Endodermal cell (in vitro differentiated cells): ENCODE results near the gene TBCK. TPM values are rescaled to one million over a fixed set of nuclear protein-coding genes. Genes with fewer than 3 reads are reported as not detected.
"Not testable (repeated sequence)": the region's sequence is repeated elsewhere in the genome, so short reads cannot be mapped to it uniquely, and the experiment has no call there.

ENCODE experiments used
- DNase-seq: peaks from one replicate; pipeline ENCODE4 v3.0.0-alpha.2; 2017
- H3K27ac ChIP-seq: 2 replicates; pipeline ENCODE4 v1.5.1; 2013; ENCODE audit warnings: mild to moderate bottlenecking, low read depth, low read length, moderate library complexity
- H3K27me3 ChIP-seq: 2 replicates; pipeline ENCODE4 v1.6.1; 2013; ENCODE audit warnings: mild to moderate bottlenecking, low read length, moderate library complexity; ENCODE audit not compliant: insufficient read depth, control insufficient read depth, poor library complexity, severe bottlenecking
- H3K36me3 ChIP-seq: 2 replicates; pipeline ENCODE4 v1.7.0; 2013; ENCODE audit warnings: mild to moderate bottlenecking, low read length, moderate library complexity; ENCODE audit not compliant: control insufficient read depth, insufficient read depth
- H3K4me1 ChIP-seq: one replicate; pipeline ENCODE4 v1.7.0; 2013; ENCODE audit warnings: low read length; ENCODE audit not compliant: control insufficient read depth, insufficient read depth
- H3K4me3 ChIP-seq: 2 replicates; pipeline ENCODE4 v1.5.1; 2013; ENCODE audit warnings: mild to moderate bottlenecking, low read length, moderate library complexity
- H3K9ac ChIP-seq: 2 replicates; pipeline ENCODE4 v1.6.1; 2013; ENCODE audit warnings: mild to moderate bottlenecking, low read length, moderate library complexity; ENCODE audit not compliant: poor library complexity, severe bottlenecking; ENCODE audit errors: extremely low read depth
- H3K9me3 ChIP-seq: 2 replicates; pipeline ENCODE4 v1.6.1; 2013; ENCODE audit warnings: mild to moderate bottlenecking, low read length, moderate library complexity; ENCODE audit not compliant: control insufficient read depth
- H3K27ac Mint-ChIP-seq: 2 replicates; pipeline ENCODE4 v1.8.0; 2020; ENCODE audit warnings: mixed read lengths
- H3K27me3 Mint-ChIP-seq: 2 replicates; pipeline ENCODE4 v1.8.0; 2021; ENCODE audit warnings: mild to moderate bottlenecking, mixed read lengths; ENCODE audit not compliant: insufficient read depth
- H3K36me3 Mint-ChIP-seq: 2 replicates; pipeline ENCODE4 v1.8.0; 2020; ENCODE audit warnings: low read depth, mixed read lengths
- H3K4me1 Mint-ChIP-seq: 2 replicates; pipeline ENCODE4 v1.8.0; 2020; ENCODE audit warnings: mixed read lengths
- H3K4me3 Mint-ChIP-seq: 2 replicates; pipeline ENCODE4 v1.8.0; 2020; ENCODE audit warnings: mild to moderate bottlenecking, moderate library complexity, mixed read lengths
- H3K9me3 Mint-ChIP-seq: 2 replicates; pipeline ENCODE4 v1.8.0; 2020; ENCODE audit warnings: mild to moderate bottlenecking, mixed read lengths
- WGBS, 2 experiments: methylation state at CpG; one replicate each; pipeline versions ENCODE4 v1.1.5 to v1.1.7; 2013; ENCODE audit warnings: missing lambda C conversion rate in 2 of 2, mixed read lengths in 1 of 2; ENCODE audit not compliant: insufficient coverage in 1 of 2, insufficient read length in 1 of 2; 5-methylcytosine and 5-hydroxymethylcytosine counted together
- total RNA-seq, 2 donors: library from RNA; stranded (reverse); fragmentation: NEBNext Ultra II Directional in 1 of 2; extraction: Animal tissue kit (Norgen Biotek cat#: 25700) in 1 of 2; gene quantifications; 2 replicates in 1 of 2; 3 replicates in 1 of 2; pipeline ENCODE4 v1.2.1, GENCODE V29; 2021
- TF ChIP-seq, protein P1 (sequence below): fragments of 200-600 bp; sonication (generic); conservative IDR thresholded peaks from 2 replicates; pipeline ENCODE4 v1.5.0; 2021; ENCODE audit warnings: antibody characterized with exemption, mild to moderate bottlenecking

Gene TBCK
- total RNA-seq, 2 donors from 2014 or later, result 48.3 to 52.9 TPM

DNA sequence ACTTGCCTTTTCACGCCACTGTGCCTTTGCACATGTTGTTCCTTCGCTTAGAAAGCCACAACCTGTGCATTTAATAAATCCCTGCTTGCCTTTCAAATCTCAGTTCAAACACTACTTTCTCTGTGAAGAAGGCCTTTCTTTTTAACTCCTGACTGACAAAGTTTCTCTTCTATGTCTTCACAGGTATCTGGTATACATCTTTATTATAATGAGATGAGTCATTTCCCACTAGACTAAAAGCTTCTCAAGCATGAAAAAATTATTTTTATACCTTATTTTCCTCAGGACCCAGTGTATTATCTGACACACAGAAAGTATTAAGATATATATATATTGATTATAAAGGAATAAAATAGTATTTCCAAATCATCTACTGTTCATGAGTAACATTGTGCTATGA is 189.9 kb downstream of the TBCK start:
- TF ChIP-seq, protein P1, sequence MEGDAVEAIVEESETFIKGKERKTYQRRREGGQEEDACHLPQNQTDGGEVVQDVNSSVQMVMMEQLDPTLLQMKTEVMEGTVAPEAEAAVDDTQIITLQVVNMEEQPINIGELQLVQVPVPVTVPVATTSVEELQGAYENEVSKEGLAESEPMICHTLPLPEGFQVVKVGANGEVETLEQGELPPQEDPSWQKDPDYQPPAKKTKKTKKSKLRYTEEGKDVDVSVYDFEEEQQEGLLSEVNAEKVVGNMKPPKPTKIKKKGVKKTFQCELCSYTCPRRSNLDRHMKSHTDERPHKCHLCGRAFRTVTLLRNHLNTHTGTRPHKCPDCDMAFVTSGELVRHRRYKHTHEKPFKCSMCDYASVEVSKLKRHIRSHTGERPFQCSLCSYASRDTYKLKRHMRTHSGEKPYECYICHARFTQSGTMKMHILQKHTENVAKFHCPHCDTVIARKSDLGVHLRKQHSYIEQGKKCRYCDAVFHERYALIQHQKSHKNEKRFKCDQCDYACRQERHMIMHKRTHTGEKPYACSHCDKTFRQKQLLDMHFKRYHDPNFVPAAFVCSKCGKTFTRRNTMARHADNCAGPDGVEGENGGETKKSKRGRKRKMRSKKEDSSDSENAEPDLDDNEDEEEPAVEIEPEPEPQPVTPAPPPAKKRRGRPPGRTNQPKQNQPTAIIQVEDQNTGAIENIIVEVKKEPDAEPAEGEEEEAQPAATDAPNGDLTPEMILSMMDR, result no peak
- no peak overlapping the region for H3K27ac ChIP-seq
- peaks cover 2% of the 10 kb centered on the region for H3K9me3 Mint-ChIP-seq
- DNase-seq, result no peak
- no peaks in the 10 kb centered on the region for H3K4me1 ChIP-seq
- H3K4me3 Mint-ChIP-seq, result no peak overlapping the region
- H3K9ac ChIP-seq, result no peak overlapping the region
- H3K4me3 ChIP-seq, result no peak overlapping the region
- WGBS, 2 experiments, result 96 to 98% methylated on average over 2 of the region's 2 CpGs
- H3K27ac Mint-ChIP-seq, result no peak overlapping the region
- H3K36me3 ChIP-seq, result no peaks in the 10 kb centered on the region
- no peaks in the 10 kb centered on the region for H3K4me1 Mint-ChIP-seq
- peaks cover 7% of the 10 kb centered on the region for H3K36me3 Mint-ChIP-seq
- H3K9me3 ChIP-seq, result no peaks in the 10 kb centered on the region
- no peaks in the 10 kb centered on the region for H3K27me3 ChIP-seq
- H3K27me3 Mint-ChIP-seq, result no peaks in the 10 kb centered on the region

DNA sequence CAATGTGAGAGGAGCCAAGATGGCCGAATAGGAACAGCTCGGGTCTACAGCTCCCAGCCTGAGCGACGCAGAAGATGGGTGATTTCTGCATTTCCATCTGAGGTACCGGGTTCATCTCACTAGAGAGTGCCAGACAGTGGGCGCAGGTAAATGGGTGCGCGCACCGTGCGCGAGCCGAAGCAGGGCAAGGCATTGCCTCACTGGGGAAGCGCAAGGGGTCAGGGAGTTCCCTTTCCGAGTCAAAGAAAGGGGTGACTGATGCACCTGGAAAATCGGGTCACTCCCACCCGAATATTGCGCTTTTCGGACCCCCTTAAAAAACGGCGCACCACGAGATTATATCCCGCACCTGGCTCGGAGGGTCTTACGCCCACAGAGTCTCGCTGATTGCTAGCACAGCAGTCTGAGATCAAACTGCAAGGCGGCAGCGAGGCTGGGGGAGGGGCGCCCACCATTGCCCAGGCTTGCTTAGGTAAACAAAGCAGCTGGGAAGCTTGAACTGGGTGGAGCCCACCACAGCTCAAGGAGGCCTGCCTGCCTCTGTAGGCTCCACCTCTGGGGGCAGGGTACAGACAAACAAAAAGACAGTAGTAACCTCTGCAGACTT is 196.0 kb downstream of the TBCK start:
- not testable (repeated sequence) for DNase-seq, H3K4me1 Mint-ChIP-seq, H3K4me1 ChIP-seq, H3K4me3 Mint-ChIP-seq, H3K27ac Mint-ChIP-seq, H3K4me3 ChIP-seq, H3K27me3 Mint-ChIP-seq, H3K27ac ChIP-seq, H3K27me3 ChIP-seq, H3K9ac ChIP-seq
- peaks cover 22% of the 10 kb centered on the region for H3K9me3 ChIP-seq
- H3K36me3 ChIP-seq, result peaks cover 10% of the 10 kb centered on the region
- WGBS, 2 experiments, result 92 to 96% methylated on average over 9 to 22 of the region's 28 CpGs
- Mint-ChIP-seq H3K9me3 (peaks cover 31% of the 10 kb centered on the region), H3K36me3 (peaks cover 32% of the 10 kb centered on the region)

DNA sequence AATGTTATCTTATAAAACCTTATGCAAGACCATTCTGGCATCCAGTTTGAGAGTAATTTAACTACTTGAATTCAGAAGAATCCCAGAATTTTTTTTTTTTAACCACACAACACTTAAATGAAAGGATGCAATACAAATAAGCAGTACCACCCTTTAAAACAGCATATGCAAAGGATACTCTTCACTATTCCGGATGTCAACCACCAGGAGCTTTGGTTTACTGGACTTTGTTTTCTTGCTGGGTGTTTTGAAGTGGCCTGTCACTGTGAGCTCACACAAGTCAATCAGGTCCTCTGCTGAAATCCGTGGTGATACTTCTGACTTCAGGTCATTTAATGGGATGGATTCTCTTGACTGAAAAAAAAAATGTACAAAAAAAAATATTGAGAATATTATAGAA is 200.0 kb downstream of the TBCK start:
- H3K27ac ChIP-seq, result no peak overlapping the region
- Mint-ChIP-seq H3K27me3 (no peaks in the 10 kb centered on the region), H3K9me3 (peaks cover 69% of the 10 kb centered on the region), H3K4me1 (no peaks in the 10 kb centered on the region), H3K27ac (no peak overlapping the region), H3K4me3 (no peak overlapping the region), H3K36me3 (peaks cover 71% of the 10 kb centered on the region)
- H3K9ac ChIP-seq, result no peak overlapping the region
- TF ChIP-seq, protein P1, result no peak
- H3K27me3 ChIP-seq, result no peaks in the 10 kb centered on the region
- H3K36me3 ChIP-seq, result peaks cover 43% of the 10 kb centered on the region
- H3K4me1 ChIP-seq, result no peaks in the 10 kb centered on the region
- H3K4me3 ChIP-seq, result no peak overlapping the region
- DNase-seq, result no peak
- peaks cover 63% of the 10 kb centered on the region for H3K9me3 ChIP-seq
- 100% methylated on average over 1 to 2 of the region's 2 CpGs for WGBS, 2 experiments

DNA sequence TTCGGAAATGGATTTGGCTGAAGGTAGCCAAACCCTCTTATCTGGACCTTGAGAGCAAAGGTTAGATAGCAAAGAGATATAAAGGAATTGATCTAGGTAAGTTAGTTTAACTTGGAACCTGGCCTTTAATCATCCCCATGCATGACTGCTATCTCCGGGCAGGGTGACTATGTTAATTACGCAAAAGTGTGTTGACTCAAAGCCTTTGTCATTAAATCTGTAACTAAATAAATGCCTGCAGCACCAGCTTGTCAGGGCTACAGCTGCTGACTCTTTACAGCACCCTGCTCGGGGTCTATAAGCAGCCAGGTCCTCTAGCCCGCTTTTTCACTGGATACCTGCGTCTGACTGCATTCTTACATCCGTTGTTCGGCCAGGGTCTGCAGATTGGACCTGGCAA is 201.7 kb downstream of the TBCK start:
- Mint-ChIP-seq H3K4me1 (no peaks in the 10 kb centered on the region), H3K27me3 (no peaks in the 10 kb centered on the region), H3K36me3 (peaks cover 78% of the 10 kb centered on the region), H3K9me3 (peaks cover 77% of the 10 kb centered on the region), H3K27ac (no peak overlapping the region), H3K4me3 (no peak overlapping the region)
- Histone ChIP-seq H3K27me3 (no peaks in the 10 kb centered on the region), H3K4me1 (no peaks in the 10 kb centered on the region), H3K4me3 (peak overlapping the region; percentile 19), H3K36me3 (peaks cover 57% of the 10 kb centered on the region), H3K9ac (no peak overlapping the region), H3K27ac (no peak overlapping the region), H3K9me3 (peaks cover 77% of the 10 kb centered on the region)
- TF ChIP-seq, protein P1, result no peak
- no peak for DNase-seq
- 91 to 92% methylated on average over 8 of the region's 8 CpGs for WGBS, 2 experiments

DNA sequence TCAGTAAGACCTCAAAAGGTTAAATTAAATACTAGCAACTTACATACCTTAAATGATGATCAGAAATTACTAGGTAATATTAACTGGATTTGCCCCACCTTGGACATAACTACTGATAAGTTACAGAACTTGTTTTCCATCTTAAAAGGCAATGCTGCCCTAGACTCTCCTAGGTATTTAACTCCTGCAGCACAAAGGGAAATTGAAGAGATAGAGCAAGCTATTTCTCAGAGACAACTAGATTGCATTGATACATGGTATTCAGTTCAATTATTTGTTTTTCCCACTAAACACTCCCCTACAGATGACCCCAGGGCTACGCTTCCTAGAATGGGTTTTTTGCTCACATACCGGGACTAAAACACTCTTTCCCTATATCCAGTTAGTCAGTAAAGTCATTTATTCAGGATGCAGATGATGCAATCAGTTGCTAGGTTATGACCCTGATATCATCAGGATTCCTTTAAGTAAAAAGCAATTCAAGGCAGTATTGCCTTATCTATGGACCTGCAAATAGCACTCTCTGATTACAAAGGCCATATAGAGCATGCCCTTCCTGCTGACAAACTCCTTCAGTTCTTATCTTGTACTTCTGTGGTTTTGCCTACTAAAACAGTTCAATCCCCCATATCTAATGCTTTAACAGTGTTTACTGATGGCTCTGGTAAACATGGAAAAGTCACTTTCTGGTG is 204.1 kb downstream of the TBCK start:
- not testable (repeated sequence) for H3K27me3 Mint-ChIP-seq, H3K9ac ChIP-seq, H3K4me1 Mint-ChIP-seq, H3K4me3 Mint-ChIP-seq, H3K27me3 ChIP-seq, DNase-seq, H3K4me1 ChIP-seq, H3K27ac Mint-ChIP-seq, H3K27ac ChIP-seq
- Histone ChIP-seq H3K9me3 (peaks cover 79% of the 10 kb centered on the region), H3K36me3 (peaks cover 58% of the 10 kb centered on the region), H3K4me3 (peak overlapping the region; percentile 51)
- 96 to 100% methylated on average over 2 of the region's 2 CpGs for WGBS, 2 experiments
- H3K36me3 Mint-ChIP-seq, result peaks cover 90% of the 10 kb centered on the region
- peaks cover 87% of the 10 kb centered on the region for H3K9me3 Mint-ChIP-seq
